Thoracic aorta (tissue), 2 donors: ENCODE measurements around the gene PTPA. TPM values are rescaled to one million over a fixed set of nuclear protein-coding genes. Genes with fewer than 3 reads are reported as not detected.

Experiments used
- ATAC-seq: fragments of 150-250 bp; one replicate; pipeline ENCODE4 v1.8.0; 2017; ENCODE audit warnings: low read depth; ENCODE audit not compliant: insufficient number of reproducible peaks, low FRiP score
- DNase-seq: peaks from one replicate; pipeline ENCODE4 v3.0.0-alpha.2; 2020; ENCODE audit warnings: low spot score
- H3K27ac ChIP-seq, 2 donors: fragments of 200-600 bp; sonication (generic); 1 replicate in 1 of 2; 2 replicates in 1 of 2; pipeline ENCODE4 v1.5.1; 2016; ENCODE audit warnings: mild to moderate bottlenecking in 2 of 2, moderate library complexity in 2 of 2
- H3K27me3 ChIP-seq: fragments of 200-600 bp; sonication (generic); replicated peaks from 2 replicates; pipeline ENCODE4 v1.6.0; 2016; ENCODE audit warnings: mild to moderate bottlenecking; ENCODE audit not compliant: insufficient read depth
- H3K36me3 ChIP-seq: fragments of 200-600 bp; sonication (generic); one replicate; pipeline ENCODE4 v1.5.1; 2016
- H3K4me1 ChIP-seq, 2 donors: fragments of 200-600 bp; sonication (generic); 1 replicate in 1 of 2; 2 replicates in 1 of 2; pipeline versions ENCODE4 v1.5.1 to v1.6.0; 2016; ENCODE audit warnings: low read depth in 2 of 2, mild to moderate bottlenecking in 1 of 2; ENCODE audit not compliant: control insufficient read depth in 1 of 2
- H3K4me3 ChIP-seq: fragments of 200-600 bp; sonication (generic); 2 replicates; pipeline ENCODE4 v1.5.1; 2016; ENCODE audit warnings: mild to moderate bottlenecking
- H3K9me3 ChIP-seq: fragments of 200-600 bp; sonication (generic); 2 replicates; pipeline ENCODE4 v1.5.1; 2016
- total RNA-seq, 2 donors: library from RNA; depleted of rRNA; stranded (reverse); fragments of >200 nt; gene quantifications; one replicate each; pipeline versions ENCODE4 v1.1.0 to v1.2.3, GENCODE V29; 2016
- TF ChIP-seq, protein P1 (sequence below): fragments of 200-600 bp; sonication (generic); IDR thresholded peaks from one replicate; pipeline ENCODE4 v1.5.1; 2019; ENCODE audit warnings: antibody characterized with exemption

Gene PTPA
- total RNA-seq, 2 donors from 2014 or later = 72.2 to 93.3 TPM

DNA sequence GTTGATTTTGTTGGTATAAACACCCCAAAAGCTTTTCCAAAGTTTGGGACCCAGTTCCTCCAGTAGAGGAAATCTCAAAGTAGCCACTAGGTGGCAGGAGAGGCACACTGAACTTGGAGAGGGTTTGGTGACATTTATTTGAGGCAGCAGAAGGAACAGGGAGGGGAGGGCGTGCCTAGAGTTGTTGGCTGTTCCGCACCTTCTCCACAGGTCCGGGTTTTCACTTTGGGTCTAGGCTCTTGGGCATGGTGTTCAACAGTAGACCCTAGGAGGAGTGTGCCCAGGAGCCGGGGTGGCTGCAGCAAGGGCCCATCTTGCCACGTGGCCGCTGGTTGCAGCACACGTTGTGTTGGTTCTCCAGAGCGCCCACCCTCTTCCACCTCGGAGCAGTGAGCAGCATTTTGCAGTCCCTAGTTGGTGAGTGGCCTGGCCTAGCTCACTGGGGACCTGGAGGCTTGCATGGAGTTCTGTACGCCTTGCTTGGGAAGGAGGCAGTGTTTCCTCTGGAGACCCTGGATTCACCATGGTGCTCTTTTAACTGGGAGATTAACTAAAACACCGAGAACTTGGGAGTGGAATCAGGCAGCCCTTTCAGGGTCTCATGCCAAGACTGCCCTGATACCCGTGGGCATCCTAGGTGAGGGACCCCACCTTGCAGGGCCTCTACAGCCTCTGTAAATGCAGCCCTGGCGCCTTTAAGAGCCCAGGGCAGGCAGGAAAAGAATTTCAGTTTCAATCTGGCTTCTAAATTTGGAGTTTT is 28.2 kb downstream of the PTPA start:
- peak; percentile 72 for DNase-seq
- H3K27me3 ChIP-seq = no peaks in the 10 kb centered on the region
- no peaks in the 10 kb centered on the region for H3K9me3 ChIP-seq
- H3K4me3 ChIP-seq = peak overlapping the region; percentile 76
- peaks cover 16% of the 10 kb centered on the region for H3K36me3 ChIP-seq
- H3K4me1 ChIP-seq = peaks cover 57 to 73% of the 10 kb centered on the region in 2 donors
- peak overlapping the region; percentile 100 for H3K27ac ChIP-seq
- TF ChIP-seq, protein P1, sequence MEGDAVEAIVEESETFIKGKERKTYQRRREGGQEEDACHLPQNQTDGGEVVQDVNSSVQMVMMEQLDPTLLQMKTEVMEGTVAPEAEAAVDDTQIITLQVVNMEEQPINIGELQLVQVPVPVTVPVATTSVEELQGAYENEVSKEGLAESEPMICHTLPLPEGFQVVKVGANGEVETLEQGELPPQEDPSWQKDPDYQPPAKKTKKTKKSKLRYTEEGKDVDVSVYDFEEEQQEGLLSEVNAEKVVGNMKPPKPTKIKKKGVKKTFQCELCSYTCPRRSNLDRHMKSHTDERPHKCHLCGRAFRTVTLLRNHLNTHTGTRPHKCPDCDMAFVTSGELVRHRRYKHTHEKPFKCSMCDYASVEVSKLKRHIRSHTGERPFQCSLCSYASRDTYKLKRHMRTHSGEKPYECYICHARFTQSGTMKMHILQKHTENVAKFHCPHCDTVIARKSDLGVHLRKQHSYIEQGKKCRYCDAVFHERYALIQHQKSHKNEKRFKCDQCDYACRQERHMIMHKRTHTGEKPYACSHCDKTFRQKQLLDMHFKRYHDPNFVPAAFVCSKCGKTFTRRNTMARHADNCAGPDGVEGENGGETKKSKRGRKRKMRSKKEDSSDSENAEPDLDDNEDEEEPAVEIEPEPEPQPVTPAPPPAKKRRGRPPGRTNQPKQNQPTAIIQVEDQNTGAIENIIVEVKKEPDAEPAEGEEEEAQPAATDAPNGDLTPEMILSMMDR = peak; percentile 97
- ATAC-seq = peak; percentile 41

GRCh38 chr9:129139993-129140396 is 28.8 kb downstream of the PTPA start:
- H3K27me3 ChIP-seq = no peaks in the 10 kb centered on the region
- peaks cover 57 to 79% of the 10 kb centered on the region in 2 donors for H3K4me1 ChIP-seq
- peak overlapping the region; percentile 100 for H3K27ac ChIP-seq
- TF ChIP-seq, protein P1 = no peak
- DNase-seq (peak; percentile 95), ATAC-seq (peak; percentile 62)
- peaks cover 11% of the 10 kb centered on the region for H3K36me3 ChIP-seq
- H3K9me3 ChIP-seq = no peaks in the 10 kb centered on the region
- H3K4me3 ChIP-seq = peak overlapping the region; percentile 76

DNA sequence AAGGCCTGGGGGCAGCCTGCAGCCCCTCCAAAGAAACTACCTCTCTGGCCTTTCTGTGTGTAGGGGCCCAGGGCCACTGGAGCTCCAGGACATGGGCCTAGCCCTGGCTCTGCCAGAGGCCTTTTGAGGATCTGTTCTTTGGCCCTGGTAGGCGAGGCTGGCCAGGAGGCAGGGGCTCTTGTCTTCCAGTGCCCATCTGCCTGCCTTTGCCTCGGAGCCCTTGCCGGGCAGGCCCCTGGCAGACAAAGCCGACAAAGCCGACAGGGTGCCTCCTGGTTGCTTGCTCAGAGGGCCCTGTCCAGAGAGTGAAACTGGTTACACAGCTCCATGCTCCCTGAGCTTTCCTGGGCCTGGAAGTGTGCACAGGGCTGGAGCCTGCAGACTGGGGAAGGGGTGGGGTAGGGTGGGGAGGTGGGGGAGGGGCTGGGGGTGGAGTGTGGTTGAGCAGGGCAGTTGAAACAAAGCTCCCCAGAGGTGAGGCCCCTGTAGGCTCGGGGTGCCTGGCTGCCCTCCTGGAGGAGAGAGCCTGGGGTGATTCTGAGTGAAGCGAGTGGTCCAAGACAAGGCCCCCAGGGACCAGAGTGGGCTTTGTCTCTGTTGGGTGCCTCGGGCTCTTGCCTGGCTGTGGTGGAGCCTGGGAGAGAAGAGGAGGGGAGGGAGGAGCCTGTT is 29.3 kb downstream of the PTPA start:
- H3K27me3 ChIP-seq = no peaks in the 10 kb centered on the region
- no peak for DNase-seq
- no peaks in the 10 kb centered on the region for H3K9me3 ChIP-seq
- TF ChIP-seq, protein P1 = no peak
- H3K27ac ChIP-seq = peak overlapping the region; percentile 100
- peaks cover 62 to 84% of the 10 kb centered on the region in 2 donors for H3K4me1 ChIP-seq
- no peak for ATAC-seq
- H3K4me3 ChIP-seq = peak overlapping the region; percentile 76
- H3K36me3 ChIP-seq = peaks cover 9% of the 10 kb centered on the region

GRCh38 chr9:129141066-129142041 is 30.1 kb downstream of the PTPA start:
- Histone ChIP-seq H3K27ac (peak overlapping the region; percentile 100), H3K4me1 (peaks cover 70 to 92% of the 10 kb centered on the region in 2 donors), H3K9me3 (no peaks in the 10 kb centered on the region), H3K36me3 (peaks cover 8% of the 10 kb centered on the region), H3K27me3 (no peaks in the 10 kb centered on the region), H3K4me3 (peak overlapping the region; percentile 76)
- ATAC-seq (no peak), DNase-seq (no peak)
- TF ChIP-seq, protein P1 = no peak
